Measurements from ENCODE around the gene KIAA1328. TPM values are rescaled to one million over a fixed set of nuclear protein-coding genes. Genes with fewer than 3 reads are reported as not detected.

The KIAA1328 gene
- total RNA-seq, 2 experiments from 2014 or later, result 5.5 to 6.5 TPM

GRCh38 chr18:37180086-37180485 is 351.2 kb downstream of the KIAA1328 start:
- ChIA-PET CTCF (no interaction called here), POLR2A (no interaction called here)

- POLR2A ChIA-PET, result no interaction called here
- CTCF ChIA-PET, result no interaction called here
Observed at GRCh38 chr18:37182340-37183135, 353.6 kb downstream of the KIAA1328 start.

DNA sequence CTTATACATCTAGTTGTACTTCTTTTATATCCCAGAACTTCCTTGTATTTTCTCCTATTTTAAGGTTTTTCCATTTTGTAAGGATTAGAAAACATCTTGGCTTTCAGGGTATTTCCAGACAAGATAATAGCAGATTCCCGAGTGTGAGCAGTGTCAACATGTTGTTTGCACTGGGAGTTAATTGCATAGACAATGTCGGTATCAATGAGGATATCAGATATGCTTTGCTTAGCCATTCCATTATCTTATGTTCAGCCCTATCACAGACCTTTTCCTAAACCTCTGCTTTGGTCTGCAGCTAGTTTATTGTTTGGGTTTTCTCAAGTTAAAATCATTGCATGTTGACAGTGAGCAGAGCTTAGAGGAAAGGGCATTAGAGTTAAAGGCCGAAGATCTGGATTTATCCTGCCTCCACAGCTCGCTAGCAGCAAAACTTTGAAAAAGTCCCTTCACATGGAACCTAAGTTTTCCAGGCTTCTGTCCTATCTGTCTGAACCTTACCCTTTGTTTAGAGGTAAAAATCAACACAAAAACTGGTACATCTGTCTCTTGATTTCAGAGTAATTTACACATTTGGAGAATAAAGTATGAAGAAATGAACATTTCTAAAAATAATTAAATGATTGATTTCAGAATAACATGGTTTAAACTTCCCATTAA is 355.4 kb downstream of the KIAA1328 start:
- ChIA-PET CTCF (no interaction called here), POLR2A (no interaction called here)

GRCh38 chr18:37188016-37188791 is 359.3 kb downstream of the KIAA1328 start:
- POLR2A ChIA-PET, result no interaction called here
- CTCF ChIA-PET, result no interaction called here

GRCh38 chr18:37199741-37200140 is 370.8 kb downstream of the KIAA1328 start:
- ChIA-PET POLR2A (no interaction called here), CTCF (no interaction called here)

DNA sequence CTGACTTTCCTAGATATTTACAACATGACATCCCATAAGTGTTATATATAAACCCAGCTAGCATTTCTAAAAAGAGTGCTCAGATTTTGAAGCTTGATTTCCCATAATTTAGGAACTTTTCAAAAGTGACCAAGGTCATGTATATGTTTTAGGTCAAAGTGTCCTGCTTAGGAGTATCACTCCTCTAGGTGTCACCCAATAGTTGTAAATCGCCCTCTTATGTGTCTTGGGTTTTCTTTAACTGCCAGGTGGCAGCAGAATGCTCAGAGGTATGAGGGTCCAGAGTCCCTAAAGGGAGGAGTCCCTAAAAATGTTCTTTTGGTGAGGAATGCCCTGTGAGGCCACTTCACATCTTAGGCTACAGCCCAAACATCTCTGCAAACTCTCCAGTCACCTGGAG is 378.4 kb downstream of the KIAA1328 start:
- POLR2A ChIA-PET, result no interaction called here
- CTCF ChIA-PET, result no interaction called here

DNA sequence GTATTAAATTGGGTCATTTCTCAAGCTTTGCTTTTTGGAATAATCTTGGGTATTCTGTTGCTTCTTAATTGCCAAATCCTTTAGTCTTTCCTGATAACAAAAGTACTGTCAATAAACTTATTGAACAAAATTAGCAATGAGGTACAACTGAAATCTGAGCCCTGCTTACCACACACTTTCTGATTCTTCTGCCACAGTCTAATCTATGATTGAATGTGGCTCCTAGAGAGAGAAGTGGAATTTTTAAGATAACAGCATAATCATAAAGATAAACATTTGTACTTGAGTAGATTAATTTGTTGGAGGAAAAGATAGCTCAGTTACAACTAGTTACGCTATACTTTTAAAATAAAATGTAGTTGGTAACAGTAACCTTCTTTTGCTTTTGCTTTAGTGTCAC is 381.9 kb downstream of the KIAA1328 start:
- ChIA-PET POLR2A (no interaction called here), CTCF (no interaction called here)

- ChIA-PET POLR2A (no interaction called here), CTCF (no interaction called here)
Observed at GRCh38 chr18:37218022-37218590, 389.2 kb downstream of the KIAA1328 start.

DNA sequence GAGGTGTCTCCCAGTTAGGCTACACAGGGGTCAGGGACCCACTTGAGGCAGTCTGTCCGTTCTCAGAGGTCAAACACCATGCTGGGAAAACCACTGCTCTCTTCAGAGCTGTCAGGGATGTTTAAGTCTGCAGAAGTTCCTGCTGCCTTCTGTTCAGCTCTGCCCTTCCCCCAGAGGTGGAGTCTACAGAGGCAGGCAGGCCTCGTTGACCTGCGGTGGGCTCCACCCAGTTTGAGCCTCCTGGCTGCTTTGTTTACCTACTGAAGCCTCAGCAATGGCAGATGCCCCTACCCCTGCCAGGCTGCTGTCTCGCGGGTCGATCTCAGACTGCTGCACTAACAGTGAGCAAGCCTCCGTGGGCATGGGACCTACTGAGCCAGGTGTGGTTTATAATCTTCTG is 390.3 kb downstream of the KIAA1328 start:
- POLR2A ChIA-PET, result no interaction called here
- CTCF ChIA-PET, result no interaction called here

DNA sequence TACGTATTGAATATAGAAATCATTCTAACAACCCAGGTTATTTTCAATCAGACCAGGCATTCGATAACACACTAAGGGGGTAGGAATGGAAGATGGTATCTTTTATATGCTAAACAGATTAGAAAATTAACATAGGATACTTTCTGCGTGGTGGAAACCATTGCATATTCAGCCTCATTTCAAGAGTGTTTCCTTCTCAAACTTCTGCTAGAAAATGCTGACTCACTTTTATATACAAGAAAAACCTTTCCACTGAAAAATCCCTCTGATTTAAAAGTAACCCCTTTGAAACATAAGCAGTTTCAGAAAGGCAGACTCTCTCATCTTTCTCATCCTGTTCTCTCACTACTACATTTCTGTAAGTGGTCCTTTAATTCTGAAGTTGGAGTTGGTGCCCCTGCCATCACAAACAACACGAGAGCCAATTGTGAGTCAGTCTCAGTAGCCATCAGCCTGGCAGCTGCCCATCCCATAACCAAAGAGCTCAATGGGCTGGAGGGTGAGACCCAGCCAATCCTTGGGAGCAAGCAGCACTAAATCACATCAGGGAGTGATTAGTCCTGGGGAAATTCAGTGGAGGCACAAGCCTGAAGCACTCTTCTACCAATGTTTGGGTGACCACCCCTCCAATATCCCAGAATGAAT is 393.5 kb downstream of the KIAA1328 start:
- ChIA-PET CTCF (no interaction called here), POLR2A (no interaction called here)

DNA sequence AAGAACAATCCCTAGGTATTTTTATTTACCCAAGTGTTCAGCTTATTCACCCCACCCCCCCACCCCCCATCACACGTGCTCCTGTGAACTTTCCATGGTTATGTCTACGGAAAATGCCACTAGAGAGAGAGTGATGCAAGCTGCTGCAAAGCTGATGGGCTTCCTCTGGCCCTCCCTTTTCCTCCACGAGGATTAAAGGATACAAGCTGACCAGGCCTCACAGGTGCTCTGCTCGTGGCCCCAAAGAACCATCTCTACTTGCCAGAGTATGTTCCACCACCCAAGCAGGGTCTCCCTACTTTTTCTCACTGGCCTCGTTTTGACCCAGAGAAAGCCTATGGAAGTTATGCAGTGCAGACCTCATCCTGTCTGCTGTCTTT is 394.1 kb downstream of the KIAA1328 start:
- ChIA-PET POLR2A (no interaction called here), CTCF (no interaction called here)

DNA sequence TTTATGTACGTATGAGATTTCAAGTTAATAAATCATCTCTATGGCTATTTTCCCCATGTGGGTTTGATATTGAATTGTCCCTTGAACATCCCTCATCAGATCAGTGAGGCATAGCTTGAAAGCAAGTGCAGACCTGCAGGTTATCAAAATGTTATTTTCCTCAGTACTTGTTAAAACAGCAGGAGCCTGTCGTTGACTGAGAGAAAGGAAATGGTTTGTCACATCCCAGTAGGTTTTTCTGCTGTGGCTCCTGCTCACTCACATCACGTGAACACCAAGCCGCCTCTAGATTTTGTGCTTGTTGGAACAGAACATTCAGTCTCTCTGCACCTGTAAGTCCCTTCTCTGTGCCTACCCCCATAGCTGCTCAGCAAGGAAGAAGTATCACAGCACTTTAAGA is 396.4 kb downstream of the KIAA1328 start:
- POLR2A ChIA-PET, result no interaction called here
- CTCF ChIA-PET, result no interaction called here

- POLR2A ChIA-PET, result no interaction called here
- CTCF ChIA-PET, result no interaction called here
Observed at GRCh38 chr18:37230768-37231167, 401.8 kb downstream of the KIAA1328 start.

DNA sequence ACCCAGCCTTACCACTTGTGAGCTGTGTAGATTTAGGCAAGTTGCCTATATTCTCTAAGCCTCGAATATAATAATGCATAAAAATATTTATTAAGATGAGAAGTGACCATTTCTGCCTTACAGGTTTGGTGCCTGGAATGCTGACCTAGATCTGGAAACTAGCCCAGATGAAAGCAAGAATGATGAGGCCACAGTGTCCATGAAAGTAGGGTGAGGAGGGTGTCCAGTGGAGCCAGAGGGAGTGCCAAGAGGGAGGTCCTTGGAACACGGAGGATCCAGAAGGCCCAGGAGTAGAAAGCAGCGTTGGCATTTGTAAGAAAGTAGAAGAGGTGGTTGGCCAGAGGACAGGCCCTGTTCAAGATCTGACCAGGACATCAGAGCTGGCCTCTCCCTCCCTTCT is 402.3 kb downstream of the KIAA1328 start:
- ChIA-PET CTCF (no interaction called here), POLR2A (no interaction called here)

DNA sequence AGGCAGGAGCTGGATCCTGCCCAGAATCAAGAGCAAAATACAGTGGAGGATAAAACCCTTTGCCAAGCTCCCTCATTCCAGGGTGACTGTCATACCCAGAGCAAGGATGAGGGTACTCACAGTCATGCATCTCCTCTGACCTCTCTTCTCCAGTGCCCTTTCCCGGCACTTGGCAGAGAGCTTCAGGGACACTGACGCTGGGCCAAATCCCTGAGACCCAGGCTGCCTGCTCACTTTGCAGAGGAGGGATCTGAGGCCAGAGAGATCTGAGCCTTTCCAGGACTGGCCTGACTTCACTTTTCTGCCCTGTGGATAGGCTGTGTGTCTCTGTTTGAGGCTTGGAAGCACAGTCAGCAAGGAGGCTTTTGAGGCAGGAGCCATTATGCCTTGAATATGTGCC is 406.7 kb downstream of the KIAA1328 start:
- CTCF ChIA-PET, result no interaction called here
- POLR2A ChIA-PET, result no interaction called here

- POLR2A ChIA-PET, result no interaction called here
- CTCF ChIA-PET, result no interaction called here
Observed at GRCh38 chr18:37238282-37239108, 409.6 kb downstream of the KIAA1328 start.

DNA sequence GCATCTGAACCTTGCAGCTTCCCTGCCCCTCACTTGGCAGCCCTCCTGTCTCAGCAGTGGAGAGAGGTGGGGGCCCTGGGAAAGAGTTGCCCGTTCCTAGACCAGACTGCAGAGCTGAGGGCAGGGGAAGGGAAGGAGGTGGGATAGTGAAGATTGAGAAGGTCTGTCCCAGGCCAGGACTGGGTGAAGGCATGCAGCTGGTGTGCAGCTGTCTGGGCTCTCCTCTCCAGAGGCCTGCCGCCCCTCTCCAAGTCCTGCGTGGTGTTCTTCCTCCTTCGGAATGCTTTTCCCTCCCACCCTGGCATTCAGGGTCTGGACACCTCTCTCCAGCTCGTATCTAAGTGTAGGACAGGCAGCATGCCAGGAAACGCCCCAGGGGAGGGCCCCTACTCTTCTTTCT is 413.2 kb downstream of the KIAA1328 start:
- POLR2A ChIA-PET, result no interaction called here
- CTCF ChIA-PET, result no interaction called here

DNA sequence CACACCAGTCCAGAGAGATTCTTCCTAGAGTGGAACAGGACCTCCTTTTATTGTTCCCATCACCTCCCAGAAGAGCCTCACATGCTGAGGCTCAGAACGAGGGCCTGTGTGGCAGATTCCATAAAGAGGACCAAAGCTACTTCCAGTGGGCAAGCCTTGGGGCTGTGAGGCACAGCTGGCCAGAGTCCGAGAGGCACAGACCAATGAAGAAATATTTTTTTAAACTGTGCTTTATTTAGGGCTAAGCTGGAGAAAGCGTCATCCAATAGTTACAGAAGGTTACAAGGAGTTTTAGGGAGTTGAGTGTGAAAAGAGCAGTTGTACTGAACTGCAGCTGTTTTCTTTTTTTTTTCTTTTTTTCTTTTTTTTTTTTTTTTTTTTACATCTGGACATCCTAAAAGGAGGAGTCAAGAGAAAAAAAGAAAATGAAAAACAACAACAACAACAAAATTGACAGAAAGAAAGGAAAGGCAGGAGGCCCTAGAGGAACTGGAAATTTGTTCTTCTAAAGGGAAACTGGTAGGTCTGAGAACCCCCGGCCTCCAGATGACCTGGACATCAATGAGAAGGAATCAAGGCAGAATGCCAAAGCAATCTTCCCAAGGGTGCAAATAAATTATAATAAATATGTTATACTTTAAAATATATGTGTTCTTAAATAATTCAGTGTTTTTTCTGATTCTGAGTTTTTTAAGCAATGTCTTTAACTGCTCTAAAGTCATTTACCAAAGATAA is 414.1 kb downstream of the KIAA1328 start:
- ChIA-PET CTCF (no interaction called here), POLR2A (no interaction called here)

DNA sequence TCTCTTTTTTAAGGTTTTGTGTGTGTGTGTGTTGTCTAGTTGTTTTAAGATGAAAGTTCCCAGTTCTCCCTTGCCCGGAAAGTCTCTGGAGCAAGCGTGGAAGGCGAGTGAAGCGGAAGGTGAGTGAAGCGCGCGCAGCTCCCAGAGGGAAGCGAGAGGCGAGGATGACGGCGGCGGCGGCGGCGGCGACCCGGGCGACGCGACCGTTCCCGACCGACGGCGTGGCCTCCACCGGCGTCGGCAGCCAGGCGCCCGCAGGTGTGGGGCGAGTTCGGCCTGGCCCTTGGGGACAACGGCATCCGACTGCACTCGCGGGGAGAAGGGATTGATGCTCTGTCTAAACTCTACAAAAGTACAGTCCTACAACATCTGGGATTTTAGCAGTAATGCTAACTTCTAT is 414.8 kb downstream of the KIAA1328 start:
- CTCF ChIA-PET, result no interaction called here
- POLR2A ChIA-PET, result no interaction called here

All from activated CD8-positive, alpha-beta memory T cell treated with anti-CD3 and anti-CD28 coated beads for 36 hours (primary cell).